HCT116 (cell line): ENCODE results near the gene SLC7A9. TPM values are rescaled to one million over a fixed set of nuclear protein-coding genes. Genes with fewer than 3 reads are reported as not detected.

Source experiments
- ATAC-seq: fragments of 200-7000 bp; cut with Tn5 transposase; 2 replicates; pipeline ENCODE4 v1.9.1; 2020; ENCODE audit warnings: mild to moderate bottlenecking, moderate library complexity
- BruUV-seq: library from RNA; stranded (reverse); fragments of 400-500 nt; replicated peaks from 2 replicates; lab custom pipeline; 2021; lab: Mats Ljungman, UMichigan
- CTCF ChIA-PET: fragments of 300-600 bp; sonication (Branson Sonifier 250); formaldehyde crosslinking; loops from one replicate; lab custom pipeline; 2021; ENCODE audit warnings: antibody characterized with exemption; lab: Charles Lee
- POLR2A ChIA-PET: fragments of 300-600, 350-600 bp; sonication (Branson Sonifier 250); formaldehyde crosslinking; loops from one replicate; lab custom pipeline; 2021; ENCODE audit warnings: antibody characterized with exemption; lab: Charles Lee
- RAD21 ChIA-PET, 2 experiments: fragments of 300-600 bp; sonication (Branson Sonifier 250); formaldehyde crosslinking; loops; one replicate each; lab custom pipeline; 2023; ENCODE audit warnings: low total read pairs in 2 of 2; ENCODE audit not compliant: uncharacterized antibody in 2 of 2, unreplicated experiment in 2 of 2, low non-redundant PET in 1 of 2; lab: Charles Lee
- DNase-seq: peaks from one replicate; pipeline ENCODE4 v3.0.0-alpha.2; 2010; ENCODE audit warnings: low read depth, low spot score
- H2AFZ ChIP-seq: fragments of 200-600 bp; shearing (Covaris generic), sonication (generic); 2 replicates; pipeline ENCODE4 v1.6.1; 2017; ENCODE audit warnings: low read depth, mixed run types, mixed read lengths, antibody characterized with exemption, low read length; ENCODE audit not compliant: poor library complexity, severe bottlenecking
- H3K27ac ChIP-seq: 2 replicates; pipeline ENCODE4 v1.5.1; 2012; ENCODE audit warnings: low read depth, low read length
- H3K27me3 ChIP-seq: fragments of 200-600 bp; sonication (generic); 2 replicates; pipeline ENCODE4 v1.6.1; 2016; ENCODE audit warnings: mixed run types, low read length, mixed read lengths; ENCODE audit not compliant: insufficient read depth
- H3K36me3 ChIP-seq, 2 experiments: fragments of 200-500 bp in 1 of 2; fragments of 200-600 bp in 1 of 2; sonication (Bioruptor generic) in 1 of 2; sonication (generic) in 1 of 2; 2 replicates each; pipeline versions ENCODE4 v1.5.1 to v1.6.1; 2014 to 2016; ENCODE audit warnings: low read length in 2 of 2, inconsistent platforms in 1 of 2, mixed read lengths in 1 of 2, mixed run types in 1 of 2; ENCODE audit not compliant: insufficient read depth in 2 of 2, control insufficient read depth in 1 of 2
- H3K4me1 ChIP-seq, 2 experiments: fragments of 200-600 bp in 1 of 2; sonication (generic) in 1 of 2; 2 replicates each; pipeline versions ENCODE4 v1.5.1 to v1.6.1; 2012 to 2017; ENCODE audit warnings: low read length in 2 of 2, inconsistent platforms in 1 of 2, mild to moderate bottlenecking in 1 of 2, mixed read lengths in 1 of 2, mixed run types in 1 of 2, moderate library complexity in 1 of 2; ENCODE audit not compliant: insufficient read depth in 2 of 2, control insufficient read depth in 1 of 2
- H3K4me2 ChIP-seq: fragments of 200-600 bp; sonication (generic); 2 replicates; pipeline ENCODE4 v1.6.1; 2017; ENCODE audit warnings: mixed run types, low read length, mixed read lengths
- H3K4me3 ChIP-seq, 2 experiments: fragments of 200-600 bp in 1 of 2; sonication (generic) in 1 of 2; replicated peaks in 1 of 2; 2 replicates each; pipeline ENCODE4 v1.5.1; 2011 to 2016; ENCODE audit warnings: low read length in 2 of 2, control low read depth in 1 of 2, low read depth in 1 of 2, mild to moderate bottlenecking in 1 of 2, mixed read lengths in 1 of 2, mixed run types in 1 of 2
- H3K79me2 ChIP-seq: fragments of 200-600 bp; sonication (generic); 2 replicates; pipeline ENCODE4 v1.6.1; 2017; ENCODE audit warnings: mild to moderate bottlenecking, mixed run types, low read length, moderate library complexity, mixed read lengths; ENCODE audit not compliant: insufficient read depth
- H3K9ac ChIP-seq: fragments of 200-600 bp; sonication (generic); 2 replicates; pipeline ENCODE4 v1.6.1; 2016; ENCODE audit warnings: low read length, mixed read lengths
- H3K9me2 ChIP-seq: fragments of 200-600 bp; sonication (generic), shearing (Covaris generic); 2 replicates; pipeline ENCODE4 v1.6.1; 2017; ENCODE audit warnings: mixed run types, mild to moderate bottlenecking, moderate library complexity; ENCODE audit not compliant: insufficient read depth
- H3K9me3 ChIP-seq, 2 experiments: fragments of 200-500 bp in 1 of 2; fragments of 200-600 bp in 1 of 2; sonication (Bioruptor generic) in 1 of 2; sonication (generic) in 1 of 2; 2 replicates each; pipeline ENCODE4 v1.6.1; 2014 to 2017; ENCODE audit warnings: low read length in 2 of 2, mixed read lengths in 2 of 2, inconsistent platforms in 1 of 2, low read depth in 1 of 2, mild to moderate bottlenecking in 1 of 2, mixed run types in 1 of 2, moderate library complexity in 1 of 2; ENCODE audit not compliant: control insufficient read depth in 1 of 2, insufficient read depth in 1 of 2
- H4K20me1 ChIP-seq: fragments of 200-600 bp; sonication (generic), shearing (Covaris generic); 2 replicates; pipeline ENCODE4 v1.6.1; 2017; ENCODE audit warnings: mixed run types, mild to moderate bottlenecking, moderate library complexity; ENCODE audit not compliant: insufficient read depth
- JUND ChIP-seq: IDR thresholded peaks from 2 replicates; pipeline ENCODE4 v1.6.1; 2012
- POLR2AphosphoS5 ChIP-seq: IDR thresholded peaks from 2 replicates; pipeline ENCODE4 v1.6.1; 2011; ENCODE audit warnings: mild to moderate bottlenecking, low read depth, low read length, moderate library complexity
- SP1 ChIP-seq: IDR thresholded peaks from 2 replicates; pipeline ENCODE4 v1.6.1; 2012; ENCODE audit warnings: low read depth
- ZFX ChIP-seq: fragments of 450-650 bp; IDR thresholded peaks from 2 replicates; pipeline ENCODE4 v1.6.1; 2017
- intact Hi-C: fragments of 100-400 bp; cut with micrococcal nuclease; formaldehyde crosslinking; loops from 2 replicates; pipeline ENCODE4 v1.10.0; 2022
- total RNA-seq: library from RNA; stranded (reverse); gene quantifications from one replicate; pipeline ENCODE4 v1.2.1, GENCODE V29; 2021; ENCODE audit not compliant: unreplicated experiment
- TF ChIP-seq, protein P1 (sequence below), 3 experiments: fragments of 200-600 bp in 1 of 3; sonication (generic) in 1 of 3; IDR thresholded peaks in 2 of 3; conservative IDR thresholded peaks in 1 of 3; 2 replicates each; pipeline ENCODE4 v1.5.1; 2012 to 2017; ENCODE audit warnings: low read depth in 2 of 3, low read length in 2 of 3, antibody characterized with exemption in 1 of 3, borderline replicate concordance in 1 of 3, control low read depth in 1 of 3, mild to moderate bottlenecking in 1 of 3, mixed read lengths in 1 of 3, mixed run types in 1 of 3, moderate library complexity in 1 of 3; ENCODE audit not compliant: insufficient read depth in 1 of 3
- TF ChIP-seq, protein P2 (sequence below): IDR thresholded peaks from 2 replicates; pipeline ENCODE4 v1.6.1; 2012

The SLC7A9 gene
- total RNA-seq, 1 experiment from 2014 or later, result 0.42 TPM

DNA sequence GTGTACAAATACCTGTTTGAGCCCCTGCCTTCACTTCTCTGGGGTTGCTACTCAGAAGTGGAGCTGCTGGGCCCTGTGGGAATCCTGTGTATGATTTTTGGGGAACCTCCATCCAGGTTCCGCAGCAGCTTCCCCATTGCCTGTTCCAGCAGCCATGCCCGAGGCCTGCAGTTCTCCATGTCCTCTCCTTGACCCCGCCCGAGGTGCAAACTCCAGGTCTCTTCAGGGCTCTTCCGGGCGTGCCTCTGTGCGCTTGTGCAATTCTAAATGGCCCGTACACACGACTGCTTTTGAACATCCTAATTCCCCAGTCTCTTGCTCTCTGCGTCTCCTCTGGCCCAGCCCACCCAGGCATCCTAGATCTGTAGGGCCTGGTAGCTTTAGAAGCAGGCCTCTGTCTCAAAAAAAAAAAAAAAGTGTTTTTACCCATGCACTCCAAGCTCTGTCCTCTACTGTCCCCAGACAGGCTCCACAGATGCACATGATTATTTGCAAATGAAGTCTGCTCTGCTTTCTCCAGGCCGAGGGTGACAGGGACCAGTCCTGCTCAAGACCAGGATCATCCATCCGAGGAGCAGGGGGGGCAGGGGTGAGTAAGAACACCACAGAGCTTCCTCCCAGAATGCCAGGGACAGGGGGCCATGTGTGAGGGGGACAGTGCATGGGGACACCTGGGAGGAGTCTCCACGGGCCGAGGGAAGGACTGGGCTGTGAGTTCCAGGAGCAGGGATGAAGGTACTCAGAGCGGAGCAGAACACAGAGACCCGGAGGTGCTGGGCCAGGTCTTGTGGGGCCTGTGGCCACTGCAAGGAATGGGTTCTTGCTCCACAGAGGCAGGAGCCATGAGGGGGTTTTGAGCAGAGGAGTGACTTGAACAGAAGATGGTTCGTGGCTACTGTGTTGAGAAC is 51.7 kb downstream of the SLC7A9 start:
- POLR2A ChIA-PET, result no interaction called here

DNA sequence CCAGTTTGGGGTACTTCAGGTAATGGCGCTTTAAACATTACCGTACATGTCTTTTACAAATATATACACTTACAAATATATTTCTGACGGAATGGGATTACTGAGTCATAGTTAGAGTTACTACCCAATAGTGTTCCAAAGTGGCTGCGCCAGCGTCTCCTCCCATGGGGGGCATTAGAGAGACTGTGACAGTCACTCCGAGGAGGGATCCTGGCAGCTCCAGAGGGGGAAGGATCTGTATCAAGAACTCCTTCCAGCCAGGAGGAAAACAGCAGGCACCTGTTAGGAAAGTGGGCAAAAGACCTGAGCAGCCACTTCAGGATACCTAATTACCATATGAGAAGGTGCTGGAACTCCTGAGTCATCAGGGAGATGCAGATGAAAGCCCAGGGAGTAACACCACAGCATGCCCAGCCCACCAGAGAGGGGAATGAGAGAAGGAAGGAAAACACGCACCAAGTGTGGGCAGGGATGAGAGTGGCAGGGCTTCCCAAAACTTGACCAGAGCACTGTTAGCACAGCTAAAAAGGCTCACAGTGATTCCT is 52.9 kb downstream of the SLC7A9 start:
- ATAC-seq (no peak), DNase-seq (no peak)
- H3K36me3 ChIP-seq, result no peaks in the 10 kb centered on the region
- H4K20me1 ChIP-seq, result no peaks in the 10 kb centered on the region
- H3K9me3 ChIP-seq, result no peaks in the 10 kb centered on the region
- ChIA-PET POLR2A (no interaction called here), CTCF (no interaction called here), RAD21 (no interaction called here)
- H3K9me2 ChIP-seq, result no peaks in the 10 kb centered on the region
- H3K9ac ChIP-seq, result no peak overlapping the region
- BruUV-seq, result no TSS peak
- H3K4me3 ChIP-seq, result no peak overlapping the region
- H2AFZ ChIP-seq, result no peak overlapping the region
- no peaks in the 10 kb centered on the region for H3K79me2 ChIP-seq
- TF ChIP-seq, protein P1, sequence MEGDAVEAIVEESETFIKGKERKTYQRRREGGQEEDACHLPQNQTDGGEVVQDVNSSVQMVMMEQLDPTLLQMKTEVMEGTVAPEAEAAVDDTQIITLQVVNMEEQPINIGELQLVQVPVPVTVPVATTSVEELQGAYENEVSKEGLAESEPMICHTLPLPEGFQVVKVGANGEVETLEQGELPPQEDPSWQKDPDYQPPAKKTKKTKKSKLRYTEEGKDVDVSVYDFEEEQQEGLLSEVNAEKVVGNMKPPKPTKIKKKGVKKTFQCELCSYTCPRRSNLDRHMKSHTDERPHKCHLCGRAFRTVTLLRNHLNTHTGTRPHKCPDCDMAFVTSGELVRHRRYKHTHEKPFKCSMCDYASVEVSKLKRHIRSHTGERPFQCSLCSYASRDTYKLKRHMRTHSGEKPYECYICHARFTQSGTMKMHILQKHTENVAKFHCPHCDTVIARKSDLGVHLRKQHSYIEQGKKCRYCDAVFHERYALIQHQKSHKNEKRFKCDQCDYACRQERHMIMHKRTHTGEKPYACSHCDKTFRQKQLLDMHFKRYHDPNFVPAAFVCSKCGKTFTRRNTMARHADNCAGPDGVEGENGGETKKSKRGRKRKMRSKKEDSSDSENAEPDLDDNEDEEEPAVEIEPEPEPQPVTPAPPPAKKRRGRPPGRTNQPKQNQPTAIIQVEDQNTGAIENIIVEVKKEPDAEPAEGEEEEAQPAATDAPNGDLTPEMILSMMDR (IDR thresholded peaks at IDR 0.05 in 2 of 3, conservative IDR thresholded peaks at IDR 0.05 in 1 of 3; ENCODE audit: borderline replicate concordance in 1 of 3, insufficient read depth in 1 of 3, low read depth in 2 of 3, low read length in 2 of 3), result no peak
- TF ChIP-seq, protein P2, sequence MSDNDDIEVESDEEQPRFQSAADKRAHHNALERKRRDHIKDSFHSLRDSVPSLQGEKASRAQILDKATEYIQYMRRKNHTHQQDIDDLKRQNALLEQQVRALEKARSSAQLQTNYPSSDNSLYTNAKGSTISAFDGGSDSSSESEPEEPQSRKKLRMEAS, result no peak
- TF ChIP-seq JUND (no peak), SP1 (no peak)
- H3K4me1 ChIP-seq, result no peaks in the 10 kb centered on the region
- H3K27me3 ChIP-seq, result no peaks in the 10 kb centered on the region
- no peak overlapping the region for H3K4me2 ChIP-seq
- no peak overlapping the region for H3K27ac ChIP-seq
- intact Hi-C loops, result no loop called here

More for the DNA sequence above, 51.7 kb downstream of the SLC7A9 start:
- no peak overlapping the region for H3K4me3 ChIP-seq
- no peaks in the 10 kb centered on the region for H4K20me1 ChIP-seq
- no peaks in the 10 kb centered on the region for H3K36me3 ChIP-seq
- no peak overlapping the region for H3K4me2 ChIP-seq
- no peak for TF ChIP-seq ZFX
- TF ChIP-seq POLR2AphosphoS5, result no peak
- DNase-seq (no peak), ATAC-seq (no peak)
- intact Hi-C loops, result no loop called here
- no peaks in the 10 kb centered on the region for H3K9me2 ChIP-seq
- H3K27ac ChIP-seq, result no peak overlapping the region
- H3K4me1 ChIP-seq, result no peaks in the 10 kb centered on the region
- no TSS peak for BruUV-seq
- RAD21 ChIA-PET, result no interaction called here
- no peaks in the 10 kb centered on the region for H3K9me3 ChIP-seq
- no peak overlapping the region for H3K9ac ChIP-seq
- CTCF ChIA-PET, result no interaction called here
- no peaks in the 10 kb centered on the region for H3K27me3 ChIP-seq
- H3K79me2 ChIP-seq, result no peaks in the 10 kb centered on the region
- H2AFZ ChIP-seq, result no peak overlapping the region
